Activated CD8-positive, alpha-beta memory T cell treated with anti-CD3 and anti-CD28 coated beads, Interleukin-2, amount 50 U/mL, for 4 hours (primary cell): ENCODE data around the gene PRCP.

Source experiments
- DNase-seq: peaks from one replicate; pipeline ENCODE4 v3.0.0-alpha.2; 2020

Gene PRCP

DNA sequence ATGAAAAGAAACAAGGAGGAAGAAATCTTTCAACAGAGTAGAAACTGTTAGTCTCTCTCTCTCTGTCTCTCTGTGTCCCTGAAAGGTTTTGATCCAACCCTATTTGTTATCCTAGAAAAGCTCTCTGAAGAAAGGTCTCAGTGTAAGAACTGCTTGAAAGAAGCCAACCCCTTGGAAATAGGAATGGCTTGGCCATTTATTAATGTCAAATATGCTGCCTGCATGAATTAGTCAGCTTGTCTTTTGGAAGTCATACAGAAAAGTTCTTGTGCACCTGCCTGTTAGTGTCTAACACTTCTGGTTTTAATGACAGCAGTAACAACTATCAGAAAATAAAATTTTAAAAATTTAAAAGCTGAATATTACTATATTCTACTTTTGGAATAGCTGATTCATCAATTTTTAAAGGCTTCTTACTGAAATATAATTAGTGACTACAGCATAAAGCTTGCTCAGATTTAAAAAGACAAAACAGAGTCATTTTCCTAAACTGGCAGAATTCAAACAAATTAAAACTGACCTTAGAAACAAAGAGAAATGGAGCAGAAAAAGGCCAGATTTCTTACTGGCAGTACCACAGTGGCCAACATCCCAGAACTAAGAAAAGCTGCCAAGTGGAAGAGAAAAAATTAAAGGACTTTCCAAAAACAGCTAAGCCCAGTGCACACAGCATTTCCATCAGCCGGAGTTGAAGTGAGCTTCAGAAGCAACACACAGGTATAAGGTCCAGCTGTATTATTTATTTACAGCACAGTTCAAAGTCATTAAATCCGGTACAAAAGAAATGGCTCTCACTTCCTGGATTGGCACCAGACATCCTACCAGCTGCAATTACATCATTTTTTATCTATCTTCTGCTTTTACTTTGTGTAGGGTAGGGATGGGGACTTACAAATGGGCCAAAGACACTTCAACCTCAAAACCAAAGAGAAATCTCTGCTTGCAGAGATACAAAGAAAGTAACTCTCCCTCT lies 76.3 kb downstream of the PRCP start:
- no peak for DNase-seq

DNA sequence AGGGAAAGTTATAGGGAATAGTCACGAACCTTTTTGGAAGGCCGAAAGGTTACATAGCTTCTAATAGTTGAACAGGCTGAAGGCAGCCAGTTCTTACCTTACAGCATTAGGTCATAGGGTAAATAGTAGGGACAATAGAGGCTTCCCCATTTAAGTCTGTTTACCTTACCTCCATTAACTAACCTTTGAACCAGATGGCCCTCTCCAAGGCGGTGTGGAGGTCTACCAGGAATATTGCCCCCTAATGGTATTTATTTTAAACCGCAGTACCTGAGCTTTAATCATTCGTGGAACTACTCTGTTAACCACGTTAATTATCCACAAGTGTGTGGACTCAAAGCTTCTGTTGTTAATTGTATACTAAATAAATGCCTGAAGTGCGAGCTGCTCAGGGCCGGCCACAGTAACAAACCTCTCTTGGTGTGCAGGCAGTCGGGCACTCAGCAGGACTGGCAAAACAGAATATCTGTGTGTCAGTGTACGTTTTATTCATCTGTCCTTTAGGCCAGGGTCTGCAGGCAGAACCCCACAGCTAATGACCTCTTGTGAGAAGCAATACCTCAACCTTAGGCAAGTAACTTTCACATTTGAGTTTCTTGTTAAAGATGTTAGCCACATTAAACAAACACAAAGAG lies 81.7 kb downstream of the PRCP start:
- no peak for DNase-seq

DNA sequence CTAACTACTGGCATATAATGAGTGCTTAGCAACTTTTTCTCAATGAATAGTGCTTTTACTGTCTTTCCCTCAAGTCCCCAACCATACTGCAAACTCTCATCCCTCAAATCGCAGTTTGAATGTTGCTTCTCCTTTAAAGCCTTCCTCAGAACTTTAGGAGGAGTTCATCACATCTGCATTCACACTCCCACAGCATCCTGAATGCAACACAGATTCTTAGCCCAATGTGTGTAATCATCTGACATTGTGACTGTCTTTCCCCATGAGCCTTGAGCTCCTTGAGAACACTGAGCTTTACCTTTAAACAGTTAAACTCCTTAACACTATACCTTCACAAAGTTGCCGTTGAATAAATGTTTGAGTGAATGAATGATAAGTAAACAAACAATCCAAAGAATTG lies 84.8 kb downstream of the PRCP start:
- no peak for DNase-seq

DNA sequence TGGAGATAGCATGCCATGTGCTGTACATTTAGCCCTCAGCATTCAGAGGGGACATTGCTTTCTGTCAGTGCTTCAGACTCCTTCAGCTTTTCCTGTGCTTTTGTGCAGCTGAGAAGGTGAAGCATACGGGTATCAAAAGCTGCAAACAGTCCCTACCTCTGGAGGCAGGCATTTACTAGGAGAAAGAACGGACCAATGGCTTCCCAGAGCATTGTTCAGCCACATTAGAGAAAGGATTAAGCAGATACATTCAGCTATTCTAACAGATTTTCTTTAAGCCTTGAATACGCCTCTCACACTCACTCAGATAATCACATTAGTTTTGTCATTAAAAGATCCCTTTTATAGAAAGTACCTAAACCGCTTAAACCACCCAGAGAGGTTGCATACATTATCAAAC lies 85.9 kb downstream of the PRCP start:
- DNase-seq: no peak

DNA sequence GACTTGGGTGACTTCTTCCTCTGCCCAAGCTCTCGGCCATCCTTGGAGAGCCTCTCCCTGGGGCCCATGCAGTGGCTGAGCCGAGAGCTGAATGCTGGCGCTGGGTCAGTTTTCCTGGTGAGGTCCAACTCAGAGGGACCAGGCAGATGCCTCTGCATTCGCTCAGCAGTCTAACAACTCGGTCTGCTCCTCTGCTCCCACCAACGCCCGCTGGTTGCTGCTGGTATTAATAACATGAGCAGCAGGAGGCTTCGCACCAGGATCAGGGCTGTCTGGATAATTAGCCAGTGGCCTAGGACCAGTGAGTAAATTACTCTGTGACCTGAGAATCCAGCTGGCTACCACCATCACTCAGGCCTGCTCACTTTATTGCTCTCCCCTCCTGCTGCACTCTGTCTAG lies 88.9 kb downstream of the PRCP start:
- DNase-seq: no peak

DNA sequence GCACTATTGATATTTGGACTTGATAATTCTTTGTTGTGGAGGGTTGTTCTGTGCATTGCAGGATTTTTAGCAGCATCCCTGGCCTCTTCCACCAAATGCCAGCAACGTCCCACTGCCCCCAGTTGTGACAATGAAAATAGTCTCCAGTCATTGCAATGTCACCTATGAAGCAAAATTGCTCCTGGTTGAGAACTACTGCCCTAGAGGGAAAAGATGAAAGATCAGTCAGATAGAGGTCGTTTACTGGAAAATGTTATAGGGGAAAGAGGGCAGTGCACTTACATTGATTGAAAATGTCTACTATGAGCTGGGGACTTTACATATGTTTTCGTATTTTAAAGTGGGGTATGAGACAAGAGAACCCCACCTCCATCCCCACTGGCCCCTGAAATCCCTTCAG lies 89.5 kb downstream of the PRCP start:
- DNase-seq: no peak

DNA sequence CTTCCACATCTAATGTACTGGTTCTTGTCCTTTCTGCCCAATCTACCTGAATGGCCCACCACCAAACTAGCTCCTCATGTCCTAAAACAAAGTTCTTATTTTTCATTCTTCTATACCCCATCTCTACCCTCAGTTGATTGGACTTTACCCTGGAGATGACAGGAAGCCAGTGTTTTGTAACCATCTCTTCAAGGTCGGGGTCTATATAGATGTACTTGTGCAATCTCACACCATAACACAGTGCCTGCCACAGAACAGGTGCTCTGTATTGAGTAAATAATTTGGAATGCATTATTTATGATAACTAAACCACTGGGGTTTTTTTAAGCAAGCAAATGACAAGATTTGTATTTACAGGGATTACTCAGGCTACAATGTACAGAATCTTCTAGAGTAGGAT lies 89.9 kb downstream of the PRCP start:
- no peak for DNase-seq

DNA sequence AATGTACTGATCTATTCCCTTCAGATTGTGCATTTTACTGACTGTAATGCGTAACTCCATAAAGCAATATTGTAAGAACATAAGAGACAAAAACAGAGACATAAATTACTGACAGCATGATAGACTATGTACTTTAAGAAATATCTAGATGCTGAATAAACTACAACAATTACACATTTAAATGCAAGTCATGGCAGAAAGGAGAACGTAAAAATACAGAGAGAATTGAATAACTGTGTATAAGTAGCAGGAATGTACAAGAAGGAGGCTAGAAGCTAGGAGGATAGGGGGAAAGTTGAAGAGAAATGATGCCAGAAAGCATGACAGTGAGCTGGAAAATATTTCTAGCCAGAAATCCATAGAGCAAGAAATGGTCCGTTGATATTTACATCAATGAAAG lies 92.6 kb downstream of the PRCP start:
- DNase-seq: no peak

DNA sequence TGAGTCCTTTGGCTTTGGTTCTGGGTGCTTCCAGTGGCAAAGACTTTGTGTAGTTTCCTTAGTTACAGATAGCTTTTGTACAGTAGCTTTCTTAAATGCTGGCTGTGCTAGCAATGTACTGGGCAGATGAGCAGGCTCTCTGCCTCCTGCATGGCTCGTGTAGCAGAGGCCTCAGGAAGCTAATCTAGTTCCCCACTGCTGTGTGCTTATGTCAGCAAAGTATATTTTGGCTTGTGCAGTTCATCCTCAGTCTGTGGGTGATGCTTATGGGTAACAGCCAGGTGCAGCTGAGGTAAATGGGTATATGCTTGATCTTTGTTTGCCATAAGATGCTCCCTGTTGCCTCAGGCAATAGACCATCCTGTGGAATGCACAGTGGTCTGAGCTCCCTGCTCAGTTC lies 97.5 kb downstream of the PRCP start:
- DNase-seq: no peak

DNA sequence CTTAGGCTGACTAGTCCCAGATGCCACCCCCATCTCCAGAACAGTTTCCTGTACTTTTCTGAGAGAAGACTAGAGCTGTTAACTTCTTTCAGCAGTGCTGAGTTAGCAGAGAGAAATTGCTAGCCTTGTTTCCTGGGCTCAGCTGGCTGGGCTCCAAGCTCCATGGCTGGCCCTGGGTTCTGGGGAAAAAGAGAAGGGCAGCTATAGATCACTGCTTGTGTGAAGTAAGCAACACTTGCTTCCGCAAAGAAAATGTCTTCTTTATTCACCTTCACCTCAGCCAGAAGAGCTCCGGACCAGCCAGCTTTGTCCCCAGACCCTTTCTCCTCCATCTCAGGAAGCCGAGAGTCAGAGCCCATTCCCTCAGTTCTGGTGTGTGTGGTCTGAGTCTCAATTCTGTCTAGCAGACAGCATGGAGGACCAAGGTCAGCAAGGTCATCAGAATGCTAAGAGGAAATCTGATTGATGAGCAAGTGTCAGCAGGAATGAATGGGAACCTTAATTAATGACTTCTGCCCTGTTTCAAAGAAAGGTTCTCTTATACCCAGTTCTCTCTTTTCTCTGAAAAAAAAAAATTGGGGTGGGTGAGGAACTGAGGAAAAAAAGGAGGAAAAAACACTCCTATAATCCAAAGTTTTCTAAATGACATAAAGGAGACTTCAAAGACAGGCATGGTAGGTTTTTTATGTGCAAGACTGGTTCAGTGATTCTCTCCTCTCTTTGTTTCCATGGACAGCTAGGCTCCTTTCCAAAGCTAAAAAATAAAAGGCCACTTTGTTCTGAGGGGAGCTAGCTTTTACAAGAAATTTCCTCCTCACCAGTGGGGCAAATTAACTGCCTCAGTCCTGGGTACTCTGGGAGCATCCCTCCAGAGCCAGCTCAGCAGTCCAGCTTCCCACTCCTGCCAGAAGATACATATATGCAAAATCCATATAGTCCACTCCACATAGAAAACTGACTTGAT lies 103.0 kb downstream of the PRCP start:
- no peak for DNase-seq

DNA sequence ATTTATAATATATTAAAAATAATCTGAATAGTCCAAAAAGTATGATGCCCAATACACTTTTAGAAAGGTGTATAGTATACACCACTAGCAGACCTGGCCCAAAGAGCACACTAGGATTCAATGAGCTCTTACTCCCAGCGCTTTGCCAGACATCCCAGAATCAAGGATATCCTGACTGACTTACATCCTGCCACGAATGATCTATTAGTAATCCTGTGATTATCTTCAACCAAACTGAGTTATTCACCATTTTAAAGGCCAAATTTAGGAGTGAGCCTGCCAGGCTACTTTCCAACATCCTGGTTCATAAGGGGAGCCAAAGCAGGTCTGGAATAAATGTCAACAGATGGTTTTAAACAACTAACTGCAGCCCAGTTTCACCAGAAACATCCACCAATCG lies 105.7 kb downstream of the PRCP start:
- no peak for DNase-seq

DNA sequence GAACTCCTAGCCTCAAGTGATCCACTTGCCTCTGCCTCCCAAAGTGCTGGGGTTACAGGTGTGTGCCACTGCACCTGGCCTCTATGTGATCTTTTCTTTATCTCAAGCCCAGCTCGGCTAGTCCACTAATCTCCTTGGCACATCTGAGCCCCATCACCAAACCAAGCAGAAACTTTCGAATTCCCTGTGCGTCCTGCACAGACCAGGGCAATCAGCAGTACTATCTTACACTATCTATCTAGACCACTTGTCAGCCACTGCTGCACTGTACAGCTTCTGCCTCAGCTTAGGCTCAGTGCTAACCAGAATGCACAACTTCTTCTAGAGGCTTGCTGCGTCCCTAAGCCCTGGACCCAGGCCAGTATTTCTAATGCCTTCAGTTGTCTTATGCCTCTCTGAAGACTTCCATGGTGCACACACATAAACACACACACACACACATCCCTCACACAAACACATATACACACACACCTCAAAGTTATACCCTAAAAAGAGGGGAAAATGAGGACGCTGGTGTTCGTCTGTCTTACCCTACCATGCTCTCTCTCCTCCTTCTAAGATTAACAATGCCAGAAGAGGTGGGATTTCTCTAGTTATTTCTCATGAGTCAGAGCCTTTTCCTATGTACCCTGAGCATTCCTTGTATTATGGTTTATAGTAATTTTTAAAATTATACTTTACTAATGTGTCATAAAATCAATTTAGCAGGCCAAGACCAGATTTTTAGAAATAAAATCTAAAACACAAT lies 107.2 kb downstream of the PRCP start:
- no peak for DNase-seq

DNA sequence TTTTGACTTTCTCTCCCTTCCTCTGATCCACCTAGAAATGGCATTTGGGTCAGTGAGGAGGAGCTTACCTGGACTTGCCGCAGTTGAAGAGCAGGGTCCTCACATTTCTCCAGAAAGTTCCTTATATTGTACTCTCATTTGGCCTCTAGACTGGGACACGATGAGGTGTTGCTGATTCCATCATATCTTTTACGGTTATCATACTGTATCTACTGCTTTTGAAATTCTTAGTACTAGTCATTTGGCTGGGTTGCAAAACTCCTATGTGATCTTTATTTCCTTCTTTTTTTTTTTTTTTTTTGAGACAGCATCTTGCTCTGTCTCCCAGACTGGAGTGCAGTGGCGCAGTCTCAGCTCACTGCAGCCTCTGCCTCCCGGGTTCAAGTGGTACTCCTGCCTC lies 107.9 kb downstream of the PRCP start:
- no peak for DNase-seq

DNA sequence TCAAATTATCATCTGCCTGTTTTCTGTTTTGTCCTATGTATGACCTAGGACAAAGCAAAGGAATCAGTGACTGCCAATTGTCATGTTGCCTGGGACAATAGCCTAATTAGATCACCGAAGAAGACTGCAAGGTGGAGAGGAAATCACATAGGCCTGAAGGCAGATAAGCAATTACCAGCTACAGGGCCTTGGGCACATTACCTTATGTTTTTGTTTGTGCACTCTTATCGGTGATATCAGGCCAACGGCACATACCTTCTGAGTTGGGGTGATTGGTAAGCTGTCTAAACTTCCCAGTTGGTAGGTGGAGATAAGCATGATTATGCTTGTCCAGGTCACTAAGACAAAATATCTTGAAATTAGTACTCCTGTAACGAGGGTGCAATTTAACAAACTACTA lies 108.5 kb downstream of the PRCP start:
- DNase-seq: no peak

DNA sequence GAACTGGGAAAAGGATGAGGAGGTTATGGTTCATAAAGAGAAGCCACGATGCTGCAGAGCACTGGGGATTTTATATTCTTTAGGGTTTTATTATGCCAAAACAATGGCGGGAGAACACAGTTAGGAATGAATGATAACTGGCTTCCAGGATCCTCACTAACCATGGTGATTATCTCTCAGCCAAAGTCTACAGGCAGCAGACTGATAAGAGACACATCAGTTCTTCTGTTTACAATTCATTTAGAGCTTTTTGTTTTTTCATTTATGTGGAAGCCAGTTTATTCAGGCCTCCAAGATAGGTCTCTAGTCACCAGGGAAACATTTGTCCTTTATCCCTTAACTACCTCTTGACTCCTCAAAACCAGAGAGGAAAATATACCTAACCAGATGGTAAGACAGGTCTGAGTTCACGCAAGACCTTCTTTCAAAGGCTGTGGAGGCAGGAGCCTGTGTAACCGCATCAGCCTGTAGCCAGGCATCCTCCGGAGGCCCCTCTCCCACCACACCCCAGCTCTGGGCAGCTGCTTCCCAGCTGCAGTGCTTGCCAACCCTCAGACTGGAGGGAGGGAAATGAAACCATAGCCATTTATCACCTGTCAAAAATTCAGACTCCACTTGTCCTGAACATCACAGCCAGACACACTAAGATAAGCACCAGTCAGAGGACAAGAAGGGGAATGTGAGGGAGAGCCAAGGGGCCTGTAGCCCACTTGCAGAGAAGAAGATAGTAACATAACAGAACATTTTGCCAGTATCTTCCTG lies 109.3 kb downstream of the PRCP start:
- no peak for DNase-seq

DNA sequence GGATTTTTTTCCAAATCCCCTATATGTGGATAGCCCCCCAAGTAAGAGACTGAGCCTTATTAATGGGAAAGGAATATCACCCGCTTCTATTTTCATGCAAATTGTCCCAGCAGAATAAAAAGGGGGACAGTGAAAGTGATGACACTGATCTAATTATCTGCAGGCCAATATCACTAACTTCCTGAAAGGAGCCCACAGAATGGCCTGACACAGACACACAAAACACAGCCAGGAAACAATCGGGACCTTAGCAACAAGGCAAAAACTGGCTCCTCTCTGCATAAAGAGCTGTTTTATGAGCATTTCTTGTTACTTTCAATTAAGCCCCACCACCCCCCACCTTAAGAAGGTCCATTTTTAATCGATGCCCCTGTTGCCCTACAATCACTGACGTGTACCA lies 112.2 kb downstream of the PRCP start:
- no peak for DNase-seq

DNA sequence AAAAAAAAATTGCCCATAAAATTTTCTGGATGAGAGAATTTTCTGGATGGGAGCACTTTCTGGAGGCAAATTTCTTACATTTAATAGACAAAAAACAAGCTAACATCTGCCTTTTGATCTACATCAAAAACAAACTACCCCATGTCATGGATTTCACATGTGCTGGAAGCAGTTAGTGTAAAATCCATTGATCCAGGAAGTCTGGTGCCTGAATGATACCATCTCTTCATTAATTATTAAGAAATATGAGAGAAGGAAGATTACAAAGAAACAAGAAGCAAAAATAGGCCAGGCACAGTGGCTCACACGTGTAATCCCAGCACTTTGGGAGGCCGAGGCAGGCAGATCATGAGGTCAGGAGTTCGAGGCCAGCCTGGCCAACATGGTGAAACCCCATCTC lies 113.4 kb downstream of the PRCP start:
- DNase-seq: no peak

DNA sequence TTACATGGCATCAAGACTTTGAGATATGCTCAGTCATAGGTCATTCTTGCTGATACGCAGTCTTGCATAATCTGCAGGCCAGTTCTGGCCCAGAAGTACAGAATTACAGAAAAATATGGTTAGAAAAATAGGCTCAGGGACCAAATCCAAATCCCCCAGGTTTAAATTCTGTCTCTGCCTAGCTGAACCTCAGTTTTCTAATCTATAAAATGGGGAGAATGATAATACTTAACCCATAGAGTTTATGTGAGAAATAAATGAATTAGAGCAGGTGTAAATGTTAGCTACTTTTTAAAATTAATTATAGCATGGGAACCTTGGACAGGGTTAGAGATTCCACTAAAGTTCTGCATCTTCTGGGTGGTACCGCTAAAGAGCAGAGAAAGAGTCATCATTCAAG lies 114.2 kb downstream of the PRCP start:
- DNase-seq: no peak

DNA sequence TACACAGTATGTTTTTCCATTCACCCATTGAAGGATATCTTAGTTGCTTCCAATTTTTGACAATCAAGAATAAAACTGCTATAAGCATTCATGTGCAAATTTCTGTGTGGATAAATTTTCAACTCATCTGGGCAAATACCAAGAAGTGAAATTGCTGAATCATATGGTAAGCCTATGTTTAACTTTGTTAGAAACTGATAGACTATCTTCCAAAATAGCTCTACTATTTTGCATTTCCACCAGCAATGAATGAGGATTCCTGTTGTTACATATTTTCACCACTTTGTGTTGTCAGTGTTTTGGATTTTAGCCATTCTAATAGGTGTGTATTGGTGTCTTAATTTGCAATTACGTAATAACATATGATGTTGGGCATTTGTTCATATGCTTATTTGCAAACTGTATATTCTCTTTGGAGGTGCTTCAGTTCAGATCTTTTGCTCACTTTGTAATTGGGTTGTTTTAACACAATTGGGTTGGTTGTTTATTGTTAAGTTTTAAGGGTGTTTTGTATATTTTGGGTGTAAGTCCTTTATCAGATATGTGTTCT lies 117.3 kb downstream of the PRCP start:
- DNase-seq: no peak

DNA sequence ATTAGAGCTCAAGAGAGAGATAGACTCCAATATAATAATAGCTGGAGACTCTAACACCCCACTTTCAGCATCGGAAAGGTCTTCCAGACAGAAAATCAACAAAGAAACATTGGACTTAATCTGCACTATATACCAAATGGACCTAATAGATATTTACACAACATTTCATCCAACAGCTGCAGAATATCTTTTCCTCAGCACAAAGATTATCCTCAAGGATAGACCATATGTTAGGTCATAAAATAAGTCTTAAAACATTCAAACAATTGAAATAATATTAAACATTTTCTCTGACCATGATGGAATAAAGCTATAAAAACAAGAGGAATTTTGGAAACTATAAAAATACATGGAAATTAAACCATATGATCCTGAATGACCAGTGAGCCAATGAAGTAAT lies 121.5 kb downstream of the PRCP start:
- DNase-seq: no peak

DNA sequence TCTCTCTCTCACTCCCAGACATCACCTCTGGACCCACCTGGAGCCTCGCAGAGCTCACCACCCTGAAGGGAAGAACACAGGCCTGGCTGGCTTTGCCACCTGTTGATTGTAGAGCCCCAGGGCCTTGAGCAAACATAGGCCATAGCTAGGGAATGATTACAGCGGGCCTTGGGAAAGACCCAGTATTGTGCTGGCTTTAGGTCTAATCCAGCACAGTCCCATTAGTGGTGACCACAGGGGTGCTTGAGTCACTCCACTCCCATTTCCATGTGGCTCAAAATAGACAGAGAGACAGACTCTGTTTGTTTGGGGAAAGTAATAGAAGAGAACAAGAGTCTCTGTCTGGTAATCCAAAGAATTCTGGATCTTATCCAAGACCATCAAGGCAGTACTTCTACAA lies 123.9 kb downstream of the PRCP start:
- DNase-seq: no peak
